H7 (cell line): ENCODE data around the gene ALDH1A1. TPM values are rescaled to one million over a fixed set of nuclear protein-coding genes. Genes with fewer than 3 reads are reported as not detected.
A peak's percentile ranks its signal among the peaks of the same experiment; 100 is the strongest.

ENCODE experiments used
- DNase-seq: peaks from one replicate; pipeline ENCODE4 v3.0.0; 2012
- H3K27me3 ChIP-seq: 2 replicates; pipeline ENCODE4 v1.6.0; 2011; ENCODE audit warnings: mild to moderate bottlenecking, low read length; ENCODE audit not compliant: control insufficient read depth, insufficient read depth
- H3K36me3 ChIP-seq: replicated peaks from 2 replicates; pipeline ENCODE4 v1.5.1; 2011; ENCODE audit warnings: low read length; ENCODE audit not compliant: control insufficient read depth, insufficient read depth
- H3K4me3 ChIP-seq: 2 replicates; pipeline ENCODE4 v1.5.1; 2011; ENCODE audit warnings: low read depth, mild to moderate bottlenecking, control low read depth, low read length, moderate library complexity; ENCODE audit not compliant: insufficient read depth
- total RNA-seq: library from RNA; depleted of rRNA; stranded (reverse); fragments of >200 nt; shearing (Covaris generic); gene quantifications from 2 replicates; pipeline ENCODE4 v1.2.3, GENCODE V29; 2014; rRNA removed

ALDH1A1 gene
- 1.6 and 4.5 TPM in 2 replicates for total RNA-seq

GRCh38 chr9:72952914-72953313 is at the start of gene ALDH1A1:
Gene ALDH1A1, minus strand, starts transcription at chr9:72953053. Its CDS starts 53 bp downstream, at chr9:72953000.
- Histone ChIP-seq H3K4me3 (no peak within 1 kb of the TSS), H3K27me3 (no peaks in the 10 kb centered on the region), H3K36me3 (no peaks in the 10 kb centered on the region)
- DNase-seq: peak; percentile 4

DNA sequence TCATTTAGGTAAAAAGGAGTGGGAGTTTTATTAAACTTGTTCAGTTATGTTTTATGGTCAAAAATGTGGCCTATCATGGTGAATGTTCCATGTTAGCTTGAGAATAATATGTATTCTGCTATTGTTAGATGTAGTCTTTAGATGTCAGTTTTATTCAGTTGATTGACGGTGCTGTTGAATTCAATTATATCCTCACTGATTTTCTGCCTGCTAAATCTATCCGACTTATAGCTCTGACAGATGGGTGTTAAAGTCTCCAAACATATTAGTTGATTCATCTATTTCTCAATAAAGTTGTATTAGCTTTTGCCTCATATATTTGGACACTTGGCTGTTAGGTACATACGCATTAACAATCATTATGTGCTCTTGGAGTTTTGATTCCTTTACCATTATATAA is 49.0 kb upstream of the ALDH1A1 start:
- Histone ChIP-seq H3K36me3 (no peaks in the 10 kb centered on the region), H3K4me3 (no peak overlapping the region), H3K27me3 (no peaks in the 10 kb centered on the region)
- no peak for DNase-seq

GRCh38 chr9:72998363-72998762 is 45.5 kb upstream of the ALDH1A1 start:
- H3K4me3 ChIP-seq: no peak overlapping the region
- H3K27me3 ChIP-seq: no peaks in the 10 kb centered on the region
- no peaks in the 10 kb centered on the region for H3K36me3 ChIP-seq
- DNase-seq: no peak

DNA sequence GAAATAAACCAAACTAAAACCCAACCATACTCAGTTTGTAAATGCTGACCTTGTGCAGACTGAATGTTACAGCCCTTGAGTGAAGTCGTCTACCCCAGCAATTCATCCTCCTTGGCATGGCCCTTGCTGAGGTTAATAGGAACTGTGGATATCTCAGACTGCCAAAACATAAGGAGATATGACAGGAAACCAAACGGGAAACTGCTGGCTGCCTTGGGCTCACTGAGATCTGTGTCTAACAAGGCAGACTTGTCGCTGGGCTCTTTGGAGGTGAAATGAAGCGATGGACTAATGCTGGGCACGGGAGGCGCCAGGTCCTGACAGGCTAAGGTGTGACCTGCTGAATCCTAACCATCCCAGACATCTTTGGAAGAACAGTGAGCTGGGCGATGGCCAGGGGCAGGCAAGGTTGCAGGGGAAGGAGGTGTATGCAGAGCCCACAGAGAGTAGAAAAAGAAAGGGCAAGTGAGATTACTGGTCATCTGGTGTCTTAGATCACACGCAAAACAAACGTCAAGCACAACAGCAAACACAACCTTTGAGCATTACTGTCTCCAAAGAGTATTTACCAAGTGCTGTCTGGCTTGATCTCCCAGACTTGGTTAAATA is 44.6 kb upstream of the ALDH1A1 start:
- Histone ChIP-seq H3K27me3 (no peaks in the 10 kb centered on the region), H3K4me3 (no peak overlapping the region), H3K36me3 (no peaks in the 10 kb centered on the region)
- DNase-seq: no peak

DNA sequence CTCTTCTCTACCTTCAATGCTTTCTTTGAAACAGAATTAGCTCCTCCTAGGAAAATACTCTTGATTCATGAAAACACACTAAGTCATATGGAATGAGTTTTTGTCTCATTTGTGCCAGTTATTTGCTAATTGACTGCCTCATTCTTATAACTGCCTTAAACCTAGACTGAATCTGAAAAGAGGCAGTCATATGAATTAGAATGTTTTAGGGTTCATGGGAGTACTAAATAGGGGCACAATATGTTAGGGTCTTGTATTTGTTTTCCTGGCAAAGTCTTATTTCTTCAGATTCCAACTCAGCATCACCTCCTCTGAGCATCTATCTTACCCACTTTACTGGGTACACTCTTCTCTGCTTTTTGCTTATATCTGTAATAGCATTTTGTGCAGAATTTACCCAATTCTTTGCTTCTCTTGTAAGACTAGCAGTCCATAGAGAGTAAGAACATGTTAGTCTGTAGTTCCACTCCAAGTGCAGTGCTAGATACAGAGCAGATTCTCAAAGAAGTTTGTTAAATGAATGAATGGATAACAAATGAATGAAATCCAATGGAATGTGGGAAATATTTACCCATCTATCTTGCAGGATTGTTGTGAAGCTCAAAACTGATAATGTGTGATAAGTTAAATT is 43.9 kb upstream of the ALDH1A1 start:
- Histone ChIP-seq H3K36me3 (no peaks in the 10 kb centered on the region), H3K4me3 (no peak overlapping the region), H3K27me3 (no peaks in the 10 kb centered on the region)
- no peak for DNase-seq

DNA sequence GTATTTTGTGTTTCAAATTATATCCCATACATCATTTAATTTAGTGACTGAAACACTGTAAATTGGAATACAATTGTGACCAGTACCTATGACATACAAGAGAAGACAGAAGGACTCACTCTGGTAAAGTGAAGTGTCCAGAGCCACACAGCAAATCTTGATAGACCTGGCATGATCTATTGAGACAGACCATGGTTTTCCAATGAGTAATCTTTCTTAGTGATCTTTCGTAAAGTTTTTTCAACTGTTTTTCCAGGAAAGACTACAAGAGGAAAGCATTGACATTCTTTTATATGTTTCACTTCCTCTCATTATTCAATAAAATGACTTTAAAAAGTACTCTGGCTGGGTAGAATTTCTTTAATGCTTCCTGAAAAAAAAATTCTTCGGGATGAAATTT is 43.3 kb upstream of the ALDH1A1 start:
- Histone ChIP-seq H3K4me3 (no peak overlapping the region), H3K27me3 (no peaks in the 10 kb centered on the region), H3K36me3 (no peaks in the 10 kb centered on the region)
- no peak for DNase-seq

DNA sequence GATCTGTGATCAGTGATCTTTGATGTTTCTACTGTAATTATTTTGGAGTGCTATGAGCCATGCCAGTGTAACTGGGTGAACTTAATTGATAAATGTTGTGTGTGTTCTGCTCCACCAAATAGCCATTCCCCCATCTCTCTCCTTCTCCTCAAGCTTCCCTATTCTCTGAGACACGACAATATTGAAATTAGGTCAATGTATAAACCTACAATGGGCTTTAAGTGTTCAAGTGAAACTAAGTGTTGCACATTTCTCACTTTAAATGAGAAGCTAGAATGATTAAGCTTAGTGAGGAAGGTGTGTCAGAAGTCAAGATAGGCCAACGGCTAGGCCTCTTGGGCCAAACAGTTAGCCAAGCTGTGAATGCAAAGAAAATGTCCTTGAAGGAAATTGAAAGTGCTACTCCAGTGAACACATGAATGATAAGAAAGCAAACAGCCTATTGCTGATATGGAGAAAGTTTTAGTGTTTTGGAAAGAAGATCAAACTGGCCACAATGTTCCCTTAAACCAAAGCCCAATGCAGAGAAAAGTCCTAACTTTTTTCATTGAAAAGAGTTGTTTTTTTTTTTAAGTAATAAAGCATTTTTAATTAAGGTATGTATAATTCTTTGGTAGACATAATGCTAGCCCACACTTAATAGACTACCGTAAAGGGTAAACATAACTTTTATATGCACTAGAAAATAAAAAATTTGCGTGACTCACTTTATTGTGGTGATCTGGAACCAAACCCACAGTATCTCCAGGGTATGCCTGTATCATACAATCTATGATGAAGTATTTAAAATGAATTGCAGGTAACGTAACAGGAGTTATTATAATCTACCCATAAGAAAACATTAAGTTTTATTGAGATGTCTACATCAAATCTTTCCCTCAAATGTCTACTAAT is 42.5 kb upstream of the ALDH1A1 start:
- no peak for DNase-seq
- H3K36me3 ChIP-seq: no peaks in the 10 kb centered on the region
- H3K4me3 ChIP-seq: no peak overlapping the region
- H3K27me3 ChIP-seq: no peaks in the 10 kb centered on the region

DNA sequence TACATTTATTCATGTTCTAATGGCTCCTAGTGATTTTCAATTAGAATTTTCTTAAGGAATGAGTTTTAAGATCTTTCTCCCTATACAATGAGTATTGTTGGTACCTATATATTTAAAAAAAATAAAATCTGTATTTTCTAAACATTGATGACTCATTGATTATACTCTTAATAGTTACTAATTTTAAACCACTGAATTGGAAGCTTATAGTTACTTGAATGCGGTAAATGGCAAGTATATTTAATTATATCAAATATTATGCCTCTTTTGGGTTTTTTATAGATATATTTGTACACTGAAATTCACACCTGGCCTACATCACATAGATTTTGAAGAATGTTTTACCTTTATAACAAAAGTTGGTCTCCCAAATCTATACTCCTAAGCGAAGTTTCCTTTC is 38.9 kb upstream of the ALDH1A1 start:
- Histone ChIP-seq H3K4me3 (no peak overlapping the region), H3K36me3 (no peaks in the 10 kb centered on the region), H3K27me3 (no peaks in the 10 kb centered on the region)
- no peak for DNase-seq

DNA sequence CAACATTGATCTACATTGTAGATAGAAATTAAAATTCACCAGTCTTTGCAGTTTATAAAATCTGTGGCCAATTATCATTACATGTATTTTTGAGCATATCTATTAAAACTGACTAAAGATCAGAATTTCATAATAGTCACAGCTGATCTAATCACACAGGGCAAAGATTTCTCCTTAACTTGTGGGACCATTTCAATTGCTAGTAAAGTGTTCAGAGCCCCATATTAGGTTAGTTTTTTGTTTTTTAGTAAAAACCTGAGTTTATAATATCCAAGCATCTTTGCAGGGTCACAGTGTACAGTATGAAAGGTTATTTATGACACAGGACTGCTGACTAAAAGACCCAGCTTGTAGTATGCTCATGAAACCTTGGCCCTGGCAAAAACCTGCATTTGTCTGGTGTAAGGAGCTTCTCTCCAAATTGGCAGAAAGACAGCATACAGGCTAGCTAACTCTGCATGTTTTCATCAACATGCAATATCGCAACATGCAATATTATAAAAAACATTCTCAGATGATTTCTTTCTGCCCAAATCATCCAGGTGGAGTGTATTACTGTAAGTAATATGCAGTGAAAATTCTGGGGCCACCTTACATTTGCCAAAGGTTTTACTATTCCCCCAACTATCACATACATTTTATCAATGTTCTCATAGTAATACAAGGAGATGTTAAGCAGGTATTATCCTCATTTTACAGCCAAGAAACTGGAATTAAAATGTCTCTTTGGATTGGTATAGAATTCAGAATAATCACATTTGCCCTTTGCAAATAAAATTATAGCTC is 37.7 kb upstream of the ALDH1A1 start:
- no peak overlapping the region for H3K4me3 ChIP-seq
- H3K36me3 ChIP-seq: no peaks in the 10 kb centered on the region
- no peaks in the 10 kb centered on the region for H3K27me3 ChIP-seq
- no peak for DNase-seq

DNA sequence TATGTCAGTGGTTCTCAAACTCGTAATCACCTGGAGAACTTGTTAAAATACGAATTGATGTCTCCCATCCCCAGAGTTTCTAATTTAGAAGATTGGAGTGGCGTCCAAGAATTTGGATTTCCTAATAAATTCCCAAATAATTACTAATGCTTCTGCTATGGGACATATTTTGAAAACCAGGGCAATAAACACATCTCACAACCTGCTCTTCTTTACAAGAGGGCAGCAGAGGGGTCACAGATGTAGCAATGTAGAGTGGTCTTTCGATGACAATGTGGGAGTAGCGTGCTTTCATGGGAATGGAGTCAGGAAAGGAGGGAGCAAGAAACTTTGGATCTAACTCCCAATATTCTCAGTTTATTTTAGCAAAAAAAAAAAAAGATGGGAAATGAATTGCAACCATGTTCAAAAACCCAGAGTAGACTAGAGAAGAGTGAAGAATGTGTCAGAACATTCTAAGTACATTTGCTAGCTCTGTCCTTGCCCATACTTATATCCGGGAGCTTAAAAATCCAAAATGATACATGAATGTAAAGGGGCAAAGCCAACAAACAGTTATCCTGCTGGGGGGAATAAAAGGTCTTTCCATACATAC is 33.8 kb upstream of the ALDH1A1 start:
- DNase-seq: no peak
- H3K27me3 ChIP-seq: no peaks in the 10 kb centered on the region
- no peak overlapping the region for H3K4me3 ChIP-seq
- no peaks in the 10 kb centered on the region for H3K36me3 ChIP-seq

- no peaks in the 10 kb centered on the region for H3K36me3 ChIP-seq
Measured at GRCh38 chr9:72985746-72986145, 32.9 kb upstream of the ALDH1A1 start.

GRCh38 chr9:72984991-72985390 is 32.1 kb upstream of the ALDH1A1 start:
- no peak overlapping the region for H3K4me3 ChIP-seq
- no peaks in the 10 kb centered on the region for H3K36me3 ChIP-seq
- H3K27me3 ChIP-seq: no peaks in the 10 kb centered on the region
- no peak for DNase-seq

More at GRCh38 chr9:72985746-72986145, 32.9 kb upstream of the ALDH1A1 start:
- Histone ChIP-seq H3K27me3 (no peaks in the 10 kb centered on the region), H3K4me3 (no peak overlapping the region)
- DNase-seq: no peak

- Histone ChIP-seq H3K4me3 (no peak overlapping the region), H3K27me3 (no peaks in the 10 kb centered on the region), H3K36me3 (no peaks in the 10 kb centered on the region)
- DNase-seq: no peak
Measured at GRCh38 chr9:72984226-72984947, 31.5 kb upstream of the ALDH1A1 start.
